ENCODE measurements around the gene RAB37. TPM values are rescaled to one million over a fixed set of nuclear protein-coding genes. Genes with fewer than 3 reads are reported as not detected.
A peak's percentile ranks its signal among the peaks of the same experiment; 100 is the strongest.

The RAB37 gene
- total and polyA plus RNA-seq, 2 of the 13 experiments (the other 11 are each of a cell fraction or from before 2014, with no cell fraction given): 0.91 to 3.7 TPM

DNA sequence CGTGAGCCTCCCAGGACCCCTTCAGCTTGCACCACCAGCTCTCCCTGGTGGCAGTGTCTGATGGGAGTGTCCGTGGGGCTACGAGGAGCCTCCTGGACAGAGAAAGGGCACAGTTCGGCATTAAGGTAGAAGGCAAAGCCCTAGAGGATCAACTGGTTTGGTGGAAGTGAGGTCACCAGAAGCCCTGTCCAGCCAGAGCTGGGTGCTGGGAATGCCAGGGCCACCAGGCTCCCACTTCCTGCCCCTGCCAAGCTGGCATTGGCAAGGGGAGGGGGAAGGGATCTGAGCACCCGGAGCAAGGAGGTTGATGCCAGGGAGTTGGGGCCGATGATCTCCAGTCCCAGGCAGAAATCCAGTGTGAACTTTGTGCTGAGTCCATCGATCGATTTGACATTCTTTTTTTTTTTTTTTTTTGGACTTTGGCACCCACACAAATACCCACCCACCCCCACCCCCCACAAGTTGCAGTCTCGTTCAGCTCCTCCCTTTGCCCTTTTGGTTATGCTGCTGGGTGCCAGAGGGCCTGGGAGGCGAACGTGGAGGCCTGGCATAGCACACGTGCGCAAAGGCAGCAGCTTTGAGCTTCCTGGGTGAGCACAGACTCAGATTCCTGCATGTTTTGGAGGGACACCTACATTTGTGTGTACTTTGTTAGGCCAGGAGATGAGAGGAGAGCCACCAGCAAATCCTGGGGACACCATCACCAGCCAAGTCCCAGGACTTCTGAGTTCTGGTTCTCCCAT lies 13.4 kb downstream of the RAB37 start (continued):
- TF ChIP-seq HNF1A (IDR thresholded peaks at IDR 0.05; ENCODE audit: low read depth) (no peak), HNF1A (CRISPR knock-in tag; IDR thresholded peaks at IDR 0.05; ENCODE audit: borderline replicate concordance) (peak; percentile 43; the same call in 1 of the 2 replicates), BRCA1 (CRISPR knock-in tag; IDR thresholded peaks at IDR 0.05) (peak; percentile 96; the same call in 1 of the 2 replicates), ZBTB3 (CRISPR knock-in tag; IDR thresholded peaks at IDR 0.05; ENCODE audit: borderline replicate concordance, low read depth) (peak; percentile 70; the same call in 1 of the 2 replicates), PHF21A (CRISPR knock-in tag; IDR thresholded peaks at IDR 0.05) (peak; percentile 80; the same call in 1 of the 2 replicates), SRSF9 (IDR thresholded peaks at IDR 0.05; ENCODE audit: borderline replicate concordance, insufficient read depth, low read depth, low read length, poor library complexity, severe bottlenecking) (no peak), PBX3 (CRISPR knock-in tag; IDR thresholded peaks at IDR 0.05; ENCODE audit: borderline replicate concordance) (no peak), FOXP1 (IDR thresholded peaks at IDR 0.05) (no peak), FOXP1 (CRISPR knock-in tag; IDR thresholded peaks at IDR 0.05) (peak; percentile 56; the same call in 1 of the 2 replicates), ZNF773 (CRISPR knock-in tag; IDR thresholded peaks at IDR 0.05; ENCODE audit: borderline replicate concordance) (peak; percentile 72; the same call in 1 of the 2 replicates), MAFK (conservative IDR thresholded peaks at IDR 0.05 in 1 of 2, IDR thresholded peaks at IDR 0.05 in 1 of 2; ENCODE audit: low read length in 2 of 2) (no peak; a peak in 1 of 4 replicates), XRCC5 (optimal IDR thresholded peaks at IDR 0.05; ENCODE audit: low read length) (peak; percentile 87), HNRNPK (IDR thresholded peaks at IDR 0.05; ENCODE audit: low read depth, low read length, poor library complexity, severe bottlenecking) (no peak), GPBP1L1 (CRISPR knock-in tag; IDR thresholded peaks at IDR 0.05) (no peak), KLF12 (CRISPR knock-in tag; IDR thresholded peaks at IDR 0.05; ENCODE audit: borderline replicate concordance) (peak; percentile 95), EP300 (IDR thresholded peaks at IDR 0.05; ENCODE audit: low read depth in 2 of 2, low read length in 2 of 2) (peak; percentile 21 to 92; a peak in 2 of 4 replicates), EP300 (CRISPR knock-in tag; IDR thresholded peaks at IDR 0.05; ENCODE audit: borderline replicate concordance) (peak; percentile 55; the same call in 1 of the 2 replicates), ETS1 (CRISPR knock-in tag; IDR thresholded peaks at IDR 0.05) (0 out of 2 replicates have a peak, but pooled peaks have one; percentile 64)
- TF ChIP-seq, protein P1, sequence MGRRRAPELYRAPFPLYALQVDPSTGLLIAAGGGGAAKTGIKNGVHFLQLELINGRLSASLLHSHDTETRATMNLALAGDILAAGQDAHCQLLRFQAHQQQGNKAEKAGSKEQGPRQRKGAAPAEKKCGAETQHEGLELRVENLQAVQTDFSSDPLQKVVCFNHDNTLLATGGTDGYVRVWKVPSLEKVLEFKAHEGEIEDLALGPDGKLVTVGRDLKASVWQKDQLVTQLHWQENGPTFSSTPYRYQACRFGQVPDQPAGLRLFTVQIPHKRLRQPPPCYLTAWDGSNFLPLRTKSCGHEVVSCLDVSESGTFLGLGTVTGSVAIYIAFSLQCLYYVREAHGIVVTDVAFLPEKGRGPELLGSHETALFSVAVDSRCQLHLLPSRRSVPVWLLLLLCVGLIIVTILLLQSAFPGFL (CRISPR knock-in tag; IDR thresholded peaks at IDR 0.05): no peak

Measured in HepG2 (cell line).